ENCODE data around the gene FUNDC2. TPM values are rescaled to one million over a fixed set of nuclear protein-coding genes. Genes with fewer than 3 reads are reported as not detected.

Gene FUNDC2
- total RNA-seq, 2 donors from 2014 or later: 54.7 to 57.2 TPM

DNA sequence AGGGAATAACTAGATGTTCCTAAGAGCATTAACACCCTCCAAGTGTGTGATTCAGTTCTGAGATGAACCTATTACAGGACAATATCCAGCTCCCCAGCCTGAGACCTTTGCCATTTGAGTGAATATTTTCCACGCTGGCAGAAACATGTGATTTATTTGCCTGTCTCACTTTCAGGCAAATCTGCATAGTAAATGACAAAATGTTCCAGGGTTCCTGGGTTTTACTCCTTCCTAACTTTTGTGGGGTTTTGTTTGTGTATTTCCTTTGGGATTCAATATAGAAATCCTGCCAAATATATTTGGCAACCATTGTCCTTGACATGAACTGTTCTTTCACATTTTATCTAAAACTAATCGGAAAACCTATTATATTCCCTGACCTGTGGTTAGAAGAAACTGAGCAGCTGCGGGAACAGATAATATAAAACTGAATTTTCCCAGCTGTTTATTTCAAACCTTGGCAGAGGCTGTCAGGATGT lies 16.6 kb upstream of the FUNDC2 start:
- intact Hi-C loops (cut with DNase I): no loop called here
- Histone ChIP-seq H3K9me3 (no peaks in the 10 kb centered on the region), H3K27ac (no peak overlapping the region), H3K36me3 (no peaks in the 10 kb centered on the region), H3K27me3 (no peaks in the 10 kb centered on the region), H3K4me3 (no peak overlapping the region), H3K9ac (ENCODE audit: low read depth in 2 of 2, low read length in 2 of 2) (no peak overlapping the region), H3K4me1 (no peaks in the 10 kb centered on the region)
- no peak for DNase-seq
- TF ChIP-seq, protein P1, sequence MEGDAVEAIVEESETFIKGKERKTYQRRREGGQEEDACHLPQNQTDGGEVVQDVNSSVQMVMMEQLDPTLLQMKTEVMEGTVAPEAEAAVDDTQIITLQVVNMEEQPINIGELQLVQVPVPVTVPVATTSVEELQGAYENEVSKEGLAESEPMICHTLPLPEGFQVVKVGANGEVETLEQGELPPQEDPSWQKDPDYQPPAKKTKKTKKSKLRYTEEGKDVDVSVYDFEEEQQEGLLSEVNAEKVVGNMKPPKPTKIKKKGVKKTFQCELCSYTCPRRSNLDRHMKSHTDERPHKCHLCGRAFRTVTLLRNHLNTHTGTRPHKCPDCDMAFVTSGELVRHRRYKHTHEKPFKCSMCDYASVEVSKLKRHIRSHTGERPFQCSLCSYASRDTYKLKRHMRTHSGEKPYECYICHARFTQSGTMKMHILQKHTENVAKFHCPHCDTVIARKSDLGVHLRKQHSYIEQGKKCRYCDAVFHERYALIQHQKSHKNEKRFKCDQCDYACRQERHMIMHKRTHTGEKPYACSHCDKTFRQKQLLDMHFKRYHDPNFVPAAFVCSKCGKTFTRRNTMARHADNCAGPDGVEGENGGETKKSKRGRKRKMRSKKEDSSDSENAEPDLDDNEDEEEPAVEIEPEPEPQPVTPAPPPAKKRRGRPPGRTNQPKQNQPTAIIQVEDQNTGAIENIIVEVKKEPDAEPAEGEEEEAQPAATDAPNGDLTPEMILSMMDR (IDR thresholded peaks at IDR 0.05): no peak

GRCh38 chrX:155020591-155020990 lies 6.1 kb upstream of the FUNDC2 start:
- no peak overlapping the region for H3K4me3 ChIP-seq
- intact Hi-C loops (cut with DNase I): no loop called here

DNA sequence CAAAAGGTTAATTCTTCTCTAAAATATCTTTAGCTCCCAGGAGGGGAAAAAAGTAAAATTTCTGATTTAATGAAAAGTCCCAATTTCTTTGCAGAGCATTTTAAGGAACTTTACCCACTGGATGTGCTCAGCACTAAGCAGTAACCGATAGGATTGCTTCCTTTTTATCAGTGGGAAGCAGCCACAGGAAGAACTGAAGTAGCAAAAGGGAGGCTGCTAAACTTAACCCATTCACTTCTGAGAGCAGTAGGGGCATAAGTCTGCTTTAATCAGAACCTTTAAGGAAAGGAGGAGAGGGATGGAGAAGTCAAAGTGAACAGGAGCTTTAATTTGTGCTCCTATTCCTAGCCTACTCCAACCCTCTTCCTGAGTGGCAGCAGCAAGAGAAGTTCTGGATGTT lies 4.1 kb upstream of the FUNDC2 start, which contains the start of gene F8:
Gene F8, minus strand, starts transcription at position 139 of the 400 bp plus-strand sequence. CDS start 171 bp downstream, outside the sequence.
- Histone ChIP-seq H3K27me3 (no peaks in the 10 kb centered on the region), H3K27ac (no peak within 1 kb of the TSS), H3K9me3 (no peaks in the 10 kb centered on the region), H3K4me3 (no peak within 1 kb of the TSS), H3K9ac (ENCODE audit: low read depth in 2 of 2, low read length in 2 of 2) (no peak within 1 kb of the TSS), H3K36me3 (no peaks in the 10 kb centered on the region), H3K4me1 (no peaks in the 10 kb centered on the region)
- intact Hi-C loops (cut with DNase I): no loop called here
- no peak for DNase-seq
- TF ChIP-seq, protein P1 (IDR thresholded peaks at IDR 0.05): no peak

More at GRCh38 chrX:155020591-155020990, 6.1 kb upstream of the FUNDC2 start:
- DNase-seq: no peak
- Histone ChIP-seq H3K27me3 (no peaks in the 10 kb centered on the region), H3K36me3 (no peaks in the 10 kb centered on the region), H3K27ac (no peak overlapping the region), H3K9me3 (no peaks in the 10 kb centered on the region), H3K9ac (ENCODE audit: low read depth in 2 of 2, low read length in 2 of 2) (no peak overlapping the region), H3K4me1 (no peaks in the 10 kb centered on the region)
- TF ChIP-seq, protein P1 (IDR thresholded peaks at IDR 0.05): no peak

- H3K27ac ChIP-seq: no peak overlapping the region
- H3K4me1 ChIP-seq: peaks cover 4% of the 10 kb centered on the region
- intact Hi-C loops (cut with DNase I): no loop called here
- no peak for DNase-seq
- H3K27me3 ChIP-seq: no peaks in the 10 kb centered on the region
- no peak overlapping the region for H3K9ac ChIP-seq (ENCODE audit: low read depth in 2 of 2, low read length in 2 of 2)
- no peak overlapping the region for H3K4me3 ChIP-seq
- H3K36me3 ChIP-seq: no peaks in the 10 kb centered on the region
- H3K9me3 ChIP-seq: no peaks in the 10 kb centered on the region
- TF ChIP-seq, protein P1 (IDR thresholded peaks at IDR 0.05): no peak
Measured at GRCh38 chrX:155023907-155024833, 2.5 kb upstream of the FUNDC2 start.

GRCh38 chrX:155026420-155026726 lies 271 bp upstream of the FUNDC2 start:
- H3K27ac ChIP-seq: peak overlapping the region; percentile 96
- peaks cover 4% of the 10 kb centered on the region for H3K4me1 ChIP-seq
- intact Hi-C loops (cut with DNase I): no loop called here
- no peaks in the 10 kb centered on the region for H3K36me3 ChIP-seq
- peak overlapping the region; percentile 43 for H3K4me3 ChIP-seq
- H3K9ac ChIP-seq (ENCODE audit: low read depth in 2 of 2, low read length in 2 of 2): no peak overlapping the region
- TF ChIP-seq, protein P1 (IDR thresholded peaks at IDR 0.05): no peak
- DNase-seq: no peak
- no peaks in the 10 kb centered on the region for H3K27me3 ChIP-seq
- H3K9me3 ChIP-seq: no peaks in the 10 kb centered on the region
